Daoy (cell line): ENCODE measurements around the gene PCDHA8. TPM values are rescaled to one million over a fixed set of nuclear protein-coding genes. Genes with fewer than 3 reads are reported as not detected.
A peak's percentile ranks its signal among the peaks of the same experiment; 100 is the strongest.
"Not testable (repeated sequence)": the region's sequence is repeated elsewhere in the genome, so short reads cannot be mapped to it uniquely, and the experiment has no call there.

Experiments used
- DNase-seq: peaks from one replicate; pipeline ENCODE4 v3.0.0-alpha.2; 2015; ENCODE audit warnings: low read depth
- total RNA-seq: library from RNA; depleted of rRNA; stranded (reverse); fragments of >200 nt; shearing (Covaris generic); gene quantifications from 2 replicates; pipeline ENCODE4 v1.2.3, GENCODE V29; 2014

PCDHA8 gene
- total RNA-seq, 1 experiment from 2014 or later = 0.06 TPM

DNA sequence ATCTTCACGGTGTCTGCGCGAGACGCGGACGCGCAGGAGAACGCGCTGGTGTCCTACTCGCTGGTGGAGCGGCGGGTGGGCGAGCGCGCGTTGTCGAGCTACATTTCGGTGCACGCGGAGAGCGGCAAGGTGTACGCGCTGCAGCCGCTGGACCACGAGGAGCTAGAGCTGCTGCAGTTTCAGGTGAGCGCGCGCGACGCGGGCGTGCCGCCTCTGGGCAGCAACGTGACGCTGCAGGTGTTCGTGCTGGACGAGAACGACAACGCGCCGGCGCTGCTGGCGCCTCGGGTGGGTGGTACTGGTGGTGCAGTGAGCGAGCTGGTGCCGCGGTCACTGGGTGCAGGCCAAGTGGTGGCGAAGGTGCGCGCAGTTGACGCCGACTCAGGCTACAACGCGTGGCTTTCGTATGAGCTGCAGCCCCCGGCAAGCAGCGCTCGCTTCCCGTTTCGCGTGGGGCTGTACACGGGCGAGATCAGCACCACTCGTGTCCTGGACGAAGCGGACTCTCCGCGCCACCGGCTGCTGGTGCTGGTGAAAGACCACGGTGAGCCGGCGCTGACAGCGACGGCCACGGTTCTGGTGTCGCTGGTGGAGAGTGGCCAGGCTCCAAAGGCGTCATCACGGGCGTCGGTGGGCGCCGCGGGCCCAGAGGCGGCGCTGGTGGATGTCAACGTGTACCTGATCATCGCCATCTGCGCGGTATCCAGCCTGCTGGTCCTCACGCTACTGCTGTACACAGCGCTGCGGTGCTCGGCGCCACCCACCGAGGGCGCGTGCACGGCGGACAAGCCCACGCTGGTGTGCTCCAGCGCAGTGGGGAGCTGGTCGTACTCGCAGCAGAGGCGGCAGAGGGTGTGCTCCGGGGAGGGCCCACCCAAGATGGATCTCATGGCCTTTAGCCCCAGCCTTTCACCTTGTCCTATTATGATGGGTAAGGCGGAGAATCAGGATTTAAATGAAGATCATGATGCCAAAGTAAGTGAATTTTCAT lies 11.2 kb upstream of the PCDHA8 start:
- not testable (repeated sequence) for DNase-seq

DNA sequence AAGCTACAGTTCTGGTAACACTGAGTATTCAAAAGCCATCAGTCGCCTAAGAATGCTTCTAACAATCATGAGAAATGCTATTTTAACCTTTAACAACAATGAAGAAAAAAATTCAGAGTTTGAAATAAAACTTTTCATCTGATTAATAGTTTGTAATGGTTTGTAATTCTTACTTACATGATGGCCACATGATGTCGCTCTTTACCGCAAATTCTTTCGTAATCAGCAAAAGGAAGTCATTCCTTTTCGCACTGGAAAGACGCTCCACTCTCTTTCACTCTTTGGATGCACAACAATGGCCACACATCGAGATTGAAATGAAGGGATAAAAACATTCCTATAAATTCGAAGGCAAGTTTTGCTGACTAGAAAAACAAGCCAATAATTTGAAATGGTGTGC lies 7.0 kb upstream of the PCDHA8 start, which contains the start of gene PCDHA7:
PCDHA7 (plus strand) TSS at position 277 of the 400 bp plus-strand sequence; CDS start at position 392, 115 bp downstream.
- no peak for DNase-seq

DNA sequence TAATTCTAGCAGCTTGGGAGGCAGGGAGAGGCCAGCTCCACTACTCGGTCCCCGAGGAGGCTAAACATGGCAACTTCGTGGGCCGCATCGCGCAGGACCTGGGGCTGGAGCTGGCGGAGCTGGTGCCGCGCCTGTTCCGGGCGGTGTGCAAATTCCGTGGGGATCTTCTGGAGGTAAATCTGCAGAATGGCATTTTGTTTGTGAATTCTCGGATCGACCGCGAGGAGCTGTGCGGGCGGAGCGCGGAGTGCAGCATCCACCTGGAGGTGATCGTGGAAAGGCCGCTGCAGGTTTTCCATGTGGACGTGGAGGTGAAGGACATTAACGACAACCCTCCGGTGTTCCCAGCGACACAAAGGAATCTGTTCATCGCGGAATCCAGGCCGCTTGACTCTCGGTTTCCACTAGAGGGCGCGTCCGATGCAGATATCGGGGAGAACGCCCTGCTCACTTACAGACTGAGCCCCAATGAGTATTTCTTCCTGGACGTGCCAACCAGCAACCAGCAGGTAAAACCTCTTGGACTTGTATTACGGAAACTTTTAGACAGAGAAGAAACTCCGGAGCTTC lies 6.5 kb upstream of the PCDHA8 start:
- DNase-seq = not testable (repeated sequence)

DNA sequence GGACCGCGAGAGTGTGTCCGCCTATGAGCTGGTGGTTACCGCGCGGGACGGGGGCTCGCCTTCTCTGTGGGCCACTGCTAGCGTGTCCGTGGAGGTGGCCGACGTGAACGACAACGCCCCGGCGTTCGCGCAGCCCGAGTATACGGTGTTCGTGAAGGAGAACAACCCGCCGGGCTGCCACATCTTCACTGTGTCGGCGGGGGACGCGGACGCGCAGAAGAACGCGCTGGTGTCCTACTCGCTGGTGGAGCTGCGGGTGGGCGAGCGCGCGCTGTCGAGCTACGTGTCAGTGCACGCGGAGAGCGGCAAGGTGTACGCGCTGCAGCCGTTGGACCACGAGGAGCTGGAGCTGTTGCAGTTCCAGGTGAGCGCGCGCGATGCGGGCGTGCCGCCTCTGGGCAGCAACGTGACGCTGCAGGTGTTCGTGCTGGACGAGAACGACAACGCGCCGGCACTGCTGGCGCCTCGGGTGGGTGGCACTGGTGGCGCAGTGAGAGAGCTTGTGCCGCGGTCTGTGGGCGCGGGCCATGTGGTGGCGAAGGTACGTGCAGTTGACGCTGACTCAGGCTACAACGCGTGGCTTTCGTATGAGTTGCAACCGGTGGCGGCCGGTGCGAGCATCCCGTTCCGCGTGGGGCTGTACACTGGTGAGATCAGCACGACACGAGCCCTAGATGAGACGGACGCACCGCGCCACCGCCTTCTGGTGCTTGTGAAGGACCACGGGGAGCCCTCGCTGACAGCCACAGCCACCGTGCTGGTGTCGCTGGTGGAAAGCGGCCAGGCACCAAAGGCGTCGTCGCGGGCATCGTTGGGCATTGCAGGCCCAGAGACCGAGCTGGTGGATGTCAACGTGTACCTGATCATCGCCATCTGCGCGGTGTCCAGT lies 5.1 kb upstream of the PCDHA8 start:
- DNase-seq = no peak

DNA sequence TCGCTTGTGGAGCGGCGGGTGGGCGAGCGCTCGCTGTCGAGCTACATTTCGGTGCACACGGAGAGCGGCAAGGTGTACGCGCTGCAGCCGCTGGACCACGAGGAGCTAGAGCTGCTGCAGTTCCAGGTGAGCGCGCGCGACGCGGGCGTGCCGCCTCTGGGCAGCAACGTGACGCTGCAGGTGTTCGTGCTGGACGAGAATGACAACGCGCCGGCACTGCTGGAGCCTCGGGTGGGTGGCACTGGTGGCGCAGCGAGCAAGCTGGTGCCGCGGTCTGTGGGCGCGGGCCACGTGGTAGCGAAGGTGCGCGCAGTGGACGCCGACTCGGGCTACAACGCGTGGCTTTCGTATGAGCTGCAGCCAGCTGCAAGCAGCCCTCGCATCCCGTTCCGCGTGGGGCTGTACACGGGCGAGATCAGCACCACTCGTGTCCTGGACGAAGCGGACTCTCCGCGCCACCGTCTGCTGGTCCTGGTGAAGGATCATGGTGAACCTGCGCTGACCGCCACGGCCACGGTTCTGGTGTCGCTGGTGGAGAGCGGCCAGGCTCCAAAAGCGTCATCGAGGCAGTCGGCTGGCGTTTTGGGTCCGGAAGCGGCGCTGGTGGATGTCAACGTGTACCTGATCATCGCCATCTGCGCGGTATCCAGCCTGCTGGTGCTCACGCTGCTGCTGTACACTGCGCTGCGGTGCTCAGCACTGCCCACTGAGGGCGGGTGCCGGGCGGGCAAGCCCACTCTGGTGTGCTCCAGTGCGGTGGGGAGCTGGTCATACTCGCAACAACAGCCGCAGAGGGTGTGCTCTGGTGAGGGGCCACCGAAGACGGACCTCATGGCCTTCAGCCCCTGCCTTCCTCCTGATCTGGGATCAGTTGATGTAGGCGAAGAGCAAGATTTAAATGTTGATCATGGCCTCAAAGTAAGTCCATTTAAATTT lies 2.1 kb downstream of the PCDHA8 start:
- DNase-seq = no peak

- not testable (repeated sequence) for DNase-seq
These were observed 7.4 kb downstream of the PCDHA8 start, which contains the start of gene PCDHA9 for GRCh38 chr5:140848139-140849102. TSS of gene PCDHA9 (plus strand) at chr5:140848382. CDS start at chr5:140848496, 114 bp downstream.

DNA sequence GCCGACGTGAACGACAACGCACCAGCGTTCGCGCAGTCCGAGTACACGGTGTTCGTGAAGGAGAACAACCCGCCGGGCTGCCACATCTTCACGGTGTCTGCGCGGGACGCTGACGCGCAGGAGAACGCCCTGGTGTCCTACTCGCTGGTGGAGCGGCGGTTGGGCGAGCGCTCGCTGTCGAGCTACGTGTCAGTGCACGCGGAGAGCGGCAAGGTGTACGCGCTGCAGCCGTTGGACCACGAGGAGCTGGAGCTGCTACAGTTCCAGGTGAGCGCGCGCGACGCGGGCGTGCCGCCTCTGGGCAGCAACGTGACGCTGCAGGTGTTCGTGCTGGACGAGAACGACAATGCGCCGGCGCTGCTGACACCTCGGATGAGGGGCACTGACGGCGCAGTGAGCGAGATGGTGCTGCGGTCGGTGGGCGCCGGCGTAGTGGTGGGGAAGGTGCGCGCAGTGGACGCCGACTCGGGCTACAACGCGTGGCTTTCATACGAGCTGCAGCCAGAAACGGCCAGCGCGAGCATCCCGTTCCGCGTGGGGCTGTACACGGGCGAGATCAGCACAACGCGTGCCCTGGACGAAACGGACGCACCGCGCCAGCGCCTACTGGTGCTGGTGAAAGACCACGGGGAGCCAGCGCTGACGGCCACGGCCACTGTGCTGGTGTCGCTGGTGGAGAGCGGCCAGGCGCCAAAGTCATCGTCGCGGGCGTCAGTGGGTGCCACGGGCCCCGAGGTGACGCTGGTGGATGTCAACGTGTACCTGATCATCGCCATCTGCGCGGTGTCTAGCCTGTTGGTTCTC lies 9.0 kb downstream of the PCDHA8 start:
- DNase-seq = not testable (repeated sequence)

GRCh38 chr5:140855772-140856674 lies 15.0 kb downstream of the PCDHA8 start, which contains the start of gene PCDHA10:
TSS of gene PCDHA10 (plus strand) at chr5:140855897. CDS start at chr5:140856049, 152 bp downstream.
- peak; percentile 73 for DNase-seq

GRCh38 chr5:140857177-140857986 lies 16.4 kb downstream of the PCDHA8 start:
- DNase-seq = no peak

- DNase-seq = no peak
These were observed 16.9 kb downstream of the PCDHA8 start for GRCh38 chr5:140857987-140858240.

DNA sequence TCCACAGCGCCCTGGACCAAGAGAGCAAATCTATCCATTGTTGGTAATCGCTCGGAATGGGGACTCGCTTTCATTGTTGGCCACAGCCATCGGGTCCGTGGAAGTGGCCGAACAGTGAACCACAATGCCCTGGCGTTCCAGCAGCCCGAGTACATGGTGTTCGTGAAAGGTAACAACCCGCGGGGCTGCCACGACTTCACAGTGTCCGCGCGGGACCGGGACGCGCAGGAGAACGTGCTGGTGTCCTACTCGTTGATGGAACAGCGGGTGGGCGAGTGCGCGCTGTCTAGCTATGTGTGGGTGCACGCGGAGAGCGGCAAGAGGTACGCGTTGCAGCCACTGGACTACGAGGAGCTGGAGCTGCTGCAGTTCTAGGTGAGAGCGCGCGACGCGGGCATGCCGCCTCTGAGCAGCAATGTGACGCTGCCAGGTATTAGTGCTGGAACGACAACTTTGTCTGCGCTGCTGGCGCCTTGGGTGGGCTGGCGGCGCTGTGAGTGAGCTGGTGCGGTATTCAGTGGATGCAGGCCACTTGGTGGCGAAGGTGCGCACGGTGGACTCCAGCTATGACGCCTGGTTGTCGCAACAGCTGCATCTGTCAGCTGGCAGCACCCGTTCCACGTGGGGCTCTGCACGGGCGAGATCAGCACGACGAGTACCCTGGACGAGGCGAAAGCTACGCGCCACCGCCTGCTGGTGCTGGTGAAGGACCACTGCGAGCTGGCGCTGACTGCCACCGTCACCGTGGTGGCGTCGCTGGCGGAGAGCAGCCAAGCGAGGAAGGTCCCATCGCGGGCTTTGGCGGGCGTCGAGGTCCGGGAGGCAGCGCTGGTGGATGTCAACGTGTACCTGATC lies 21.7 kb downstream of the PCDHA8 start:
- DNase-seq = no peak

GRCh38 chr5:140868721-140869554 lies 28.0 kb downstream of the PCDHA8 start, which contains the start of gene PCDHA11:
TSS of gene PCDHA11 (plus strand) at chr5:140868957. CDS start at chr5:140869104, 147 bp downstream.
- peak; percentile 50 for DNase-seq

- no peak for DNase-seq
These were observed 28.5 kb downstream of the PCDHA8 start for GRCh38 chr5:140869555-140869886.

DNA sequence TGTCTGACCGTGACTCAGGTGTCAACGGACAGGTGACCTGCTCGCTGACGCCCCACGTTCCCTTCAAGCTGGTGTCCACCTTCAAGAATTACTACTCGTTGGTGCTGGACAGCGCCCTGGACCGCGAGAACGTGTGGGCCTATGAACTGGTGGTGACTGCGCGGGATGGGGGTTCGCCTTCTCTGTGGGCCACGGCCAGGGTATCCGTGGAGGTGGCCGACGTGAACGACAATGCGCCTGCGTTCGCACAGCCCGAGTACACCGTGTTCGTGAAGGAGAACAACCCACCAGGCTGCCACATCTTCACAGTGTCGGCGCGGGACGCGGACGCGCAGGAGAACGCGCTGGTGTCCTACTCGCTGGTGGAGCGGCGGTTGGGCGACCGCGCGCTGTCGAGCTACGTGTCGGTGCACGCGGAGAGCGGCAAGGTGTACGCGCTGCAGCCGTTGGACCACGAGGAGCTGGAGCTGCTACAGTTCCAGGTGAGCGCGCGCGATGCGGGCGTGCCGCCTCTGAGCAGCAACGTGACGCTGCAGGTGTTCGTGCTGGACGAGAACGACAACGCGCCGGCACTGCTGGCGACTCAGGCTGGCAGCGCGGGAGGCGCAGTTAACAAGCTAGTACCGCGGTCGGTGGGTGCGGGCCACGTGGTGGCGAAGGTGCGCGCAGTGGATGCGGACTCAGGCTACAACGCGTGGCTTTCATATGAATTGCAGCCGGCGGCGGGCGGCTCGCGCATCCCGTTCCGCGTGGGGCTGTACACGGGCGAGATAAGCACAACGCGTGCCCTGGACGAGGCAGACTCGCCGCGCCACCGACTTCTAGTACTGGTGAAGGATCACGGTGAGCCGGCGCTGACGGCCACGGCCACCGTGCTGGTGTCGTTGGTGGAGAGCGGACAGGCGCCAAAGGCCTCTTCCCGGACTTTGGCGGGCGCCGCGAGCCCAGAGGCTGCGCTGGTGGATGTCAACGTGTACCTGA lies 29.5 kb downstream of the PCDHA8 start:
- no peak for DNase-seq
